Activated CD4-positive, CD25-positive, alpha-beta regulatory T cell (primary cell): ENCODE results near the gene ADGRG6.
"Not testable (repeated sequence)": the region's sequence is repeated elsewhere in the genome, so short reads cannot be mapped to it uniquely, and the experiment has no call there.

ENCODE experiments used
- DNase-seq, 4 experiments: peaks; one replicate each; lab custom pipeline; 2025; lab: John Stamatoyannopoulos, UW

Gene ADGRG6

GRCh38 chr6:142412241-142412640 lies 110.4 kb downstream of the ADGRG6 start:
- DNase-seq: no peak

GRCh38 chr6:142412658-142413057 lies 110.9 kb downstream of the ADGRG6 start:
- DNase-seq: no peak

GRCh38 chr6:142413111-142413510 lies 111.3 kb downstream of the ADGRG6 start:
- no peak for DNase-seq

- no peak for DNase-seq
Measured at GRCh38 chr6:142414462-142415250, 112.8 kb downstream of the ADGRG6 start.

GRCh38 chr6:142416179-142416578 lies 114.4 kb downstream of the ADGRG6 start:
- DNase-seq: no peak

- no peak for DNase-seq
Measured at GRCh38 chr6:142416686-142417085, 114.9 kb downstream of the ADGRG6 start.

- no peak for DNase-seq
Measured at GRCh38 chr6:142417331-142417750, 115.5 kb downstream of the ADGRG6 start.

- no peak for DNase-seq
Measured at GRCh38 chr6:142419071-142419470, 117.3 kb downstream of the ADGRG6 start.

GRCh38 chr6:142420802-142421201 lies 119.0 kb downstream of the ADGRG6 start:
- no peak for DNase-seq

GRCh38 chr6:142421285-142422117 lies 119.7 kb downstream of the ADGRG6 start:
- no peak for DNase-seq

GRCh38 chr6:142426444-142427132 lies 124.8 kb downstream of the ADGRG6 start:
- not testable (repeated sequence) for DNase-seq

GRCh38 chr6:142428468-142428867 lies 126.7 kb downstream of the ADGRG6 start:
- DNase-seq: not testable (repeated sequence)

GRCh38 chr6:142429195-142429594 lies 127.4 kb downstream of the ADGRG6 start:
- no peak for DNase-seq

GRCh38 chr6:142433419-142433818 lies 131.6 kb downstream of the ADGRG6 start:
- DNase-seq: no peak

GRCh38 chr6:142438898-142439297 lies 137.1 kb downstream of the ADGRG6 start:
- no peak for DNase-seq

GRCh38 chr6:142440600-142441293 lies 138.9 kb downstream of the ADGRG6 start:
- no peak for DNase-seq

GRCh38 chr6:142441716-142442115 lies 139.9 kb downstream of the ADGRG6 start:
- no peak for DNase-seq

- no peak for DNase-seq
Measured at GRCh38 chr6:142443102-142443501, 141.3 kb downstream of the ADGRG6 start.

GRCh38 chr6:142443532-142443931 lies 141.7 kb downstream of the ADGRG6 start:
- no peak for DNase-seq

- no peak for DNase-seq
Measured at GRCh38 chr6:142444376-142444775, 142.6 kb downstream of the ADGRG6 start.

GRCh38 chr6:142444881-142445301 lies 143.1 kb downstream of the ADGRG6 start:
- DNase-seq: no peak

- no peak for DNase-seq
Measured at GRCh38 chr6:142446168-142446567, 144.4 kb downstream of the ADGRG6 start.
